AG08396 (cell line): ENCODE results near the gene AGAP1.
A peak's percentile ranks its signal among the peaks of the same experiment; 100 is the strongest.

Experiments used
- DNase-seq: peaks from one replicate; pipeline ENCODE4 v3.0.0; 2012; ENCODE audit warnings: low spot score, mixed read lengths

The AGAP1 gene

DNA sequence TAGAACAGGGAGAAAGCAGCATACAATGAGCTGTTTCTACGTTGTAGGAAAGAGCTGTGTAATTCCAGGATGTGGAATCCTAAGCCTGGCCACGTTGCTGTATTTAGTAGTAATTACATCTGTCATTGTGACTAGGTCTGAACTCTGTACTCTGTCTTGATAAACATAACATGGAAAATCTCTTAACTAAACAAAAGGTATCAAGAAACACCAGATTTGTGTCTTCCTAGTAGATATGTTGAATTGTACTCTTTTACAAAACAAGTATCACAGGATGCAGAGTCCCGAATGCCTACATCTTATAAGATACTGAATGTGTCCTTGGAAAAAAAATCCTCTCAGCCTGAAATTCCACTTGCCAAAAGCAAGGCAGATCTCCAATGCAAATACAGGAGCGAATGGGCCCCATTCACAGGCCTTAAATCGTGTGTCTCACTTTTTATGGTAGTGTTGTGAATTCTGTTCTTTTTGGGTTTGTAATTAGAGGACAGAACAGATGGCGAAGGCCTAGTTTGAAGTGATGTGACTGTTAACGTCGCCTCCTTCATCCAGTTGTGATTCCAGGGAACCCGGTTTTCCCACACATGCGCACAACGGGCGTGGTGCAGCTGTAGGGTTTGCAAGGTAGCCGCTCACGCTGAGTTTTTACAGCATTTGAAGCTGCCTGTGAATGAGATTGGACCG, 427.8 kb downstream of the AGAP1 start:
- DNase-seq = no peak

DNA sequence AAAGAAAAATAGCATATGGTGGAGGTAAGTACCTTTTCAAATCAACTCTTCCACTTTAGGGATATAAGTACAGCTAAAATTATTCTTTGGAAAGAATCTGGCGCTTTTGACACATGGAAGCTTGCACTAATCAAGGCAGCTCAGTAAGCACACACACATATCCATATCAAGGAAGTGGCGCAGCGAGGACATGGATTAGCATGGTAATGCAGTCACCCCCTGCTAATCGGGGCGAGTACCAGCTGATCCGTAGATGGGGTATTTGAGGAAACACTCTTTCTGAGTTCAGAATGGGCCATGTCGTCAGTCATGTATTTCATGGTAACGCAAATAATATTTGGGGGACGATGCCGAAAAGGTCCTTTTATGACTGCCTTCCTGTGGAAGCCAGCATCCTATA, 429.0 kb downstream of the AGAP1 start:
- DNase-seq = no peak

DNA sequence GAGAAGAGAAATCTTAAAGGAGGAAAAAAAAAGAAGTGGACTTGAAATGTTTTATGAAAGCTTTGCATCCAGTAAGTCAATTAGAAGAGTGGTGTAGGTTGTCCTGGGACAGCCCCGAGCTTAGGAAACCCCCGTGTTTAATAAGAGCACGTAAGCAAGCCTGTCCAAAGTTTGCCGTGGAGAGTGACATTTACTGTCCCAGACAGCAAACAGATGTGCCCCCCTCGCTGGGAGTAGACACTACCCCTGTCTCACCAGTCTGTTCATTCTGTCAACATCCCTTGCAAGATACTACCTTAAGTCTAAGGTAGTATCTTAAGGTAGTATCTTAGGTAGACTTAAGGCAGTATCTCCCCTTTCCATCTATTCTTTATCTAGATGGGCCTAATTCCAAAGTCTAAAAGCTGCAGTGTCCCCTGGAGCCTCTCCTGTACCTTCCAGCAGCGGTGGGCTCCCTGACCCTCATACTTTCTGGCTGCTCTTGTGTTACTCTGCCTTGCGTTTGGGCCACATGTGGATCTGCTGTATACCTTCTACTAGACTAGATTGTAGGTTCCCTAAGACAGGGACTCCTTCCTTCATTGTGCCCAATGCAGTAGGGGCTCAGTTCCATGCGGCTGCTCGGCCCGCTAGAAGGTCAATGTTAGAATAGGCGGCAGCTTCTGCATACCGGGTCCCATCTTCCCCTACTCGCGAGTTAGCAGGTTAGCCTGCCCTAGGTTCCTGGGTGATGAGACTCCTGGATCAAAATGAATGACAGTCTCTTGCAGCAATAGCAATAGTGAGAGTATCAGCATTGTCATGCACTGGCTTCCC, 430.2 kb downstream of the AGAP1 start:
- DNase-seq = no peak

DNA sequence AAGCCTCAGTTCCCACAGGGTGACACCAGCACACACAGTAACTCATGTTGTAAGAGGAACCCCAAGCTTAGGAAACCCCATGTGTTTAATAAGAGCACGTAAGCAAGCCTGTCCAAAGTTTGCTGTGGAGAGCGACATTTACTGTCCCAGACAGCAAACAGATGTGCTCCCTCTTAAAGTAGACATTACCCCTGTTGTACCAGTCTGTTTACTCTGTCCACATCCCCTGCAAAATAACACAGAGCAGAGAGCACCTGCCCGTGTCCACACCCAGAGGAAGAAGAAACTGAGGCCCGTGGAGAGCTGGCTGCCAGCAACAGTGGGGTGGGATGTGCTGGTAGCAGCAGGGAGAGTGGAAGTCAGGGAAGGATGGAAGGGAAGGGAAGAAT, 430.8 kb downstream of the AGAP1 start:
- no peak for DNase-seq

DNA sequence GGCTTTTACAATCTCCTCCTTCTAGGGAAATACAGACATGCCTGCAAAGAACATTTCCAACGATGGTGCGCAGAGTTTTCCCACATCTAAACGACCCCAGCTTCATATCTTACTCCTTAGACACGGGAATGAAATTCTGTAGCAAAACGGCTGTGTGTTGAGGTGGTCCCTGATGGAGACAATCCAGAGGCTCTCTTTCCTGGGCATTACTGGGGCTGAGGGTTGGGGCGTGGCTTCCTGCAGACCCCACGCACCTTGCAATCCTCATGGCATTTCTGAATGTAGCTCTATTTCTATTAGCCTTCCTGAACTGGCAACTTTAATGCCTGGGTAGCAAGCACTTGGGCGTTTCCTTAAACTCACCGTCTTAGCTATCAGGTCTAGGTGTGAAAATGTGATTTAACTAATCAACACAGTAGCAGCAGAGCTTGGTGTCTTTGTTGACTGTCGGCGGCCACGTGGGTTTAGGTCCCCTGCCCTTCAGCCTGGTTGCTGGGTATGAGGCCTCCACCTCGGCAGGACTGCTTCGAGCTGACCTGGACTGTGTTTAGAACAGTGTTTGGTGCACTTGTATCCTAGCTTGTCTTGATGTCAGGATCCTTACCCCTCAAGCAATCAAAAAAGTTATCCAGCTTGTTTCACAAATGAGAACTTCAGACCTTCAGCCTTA, 431.5 kb downstream of the AGAP1 start:
- DNase-seq = no peak

DNA sequence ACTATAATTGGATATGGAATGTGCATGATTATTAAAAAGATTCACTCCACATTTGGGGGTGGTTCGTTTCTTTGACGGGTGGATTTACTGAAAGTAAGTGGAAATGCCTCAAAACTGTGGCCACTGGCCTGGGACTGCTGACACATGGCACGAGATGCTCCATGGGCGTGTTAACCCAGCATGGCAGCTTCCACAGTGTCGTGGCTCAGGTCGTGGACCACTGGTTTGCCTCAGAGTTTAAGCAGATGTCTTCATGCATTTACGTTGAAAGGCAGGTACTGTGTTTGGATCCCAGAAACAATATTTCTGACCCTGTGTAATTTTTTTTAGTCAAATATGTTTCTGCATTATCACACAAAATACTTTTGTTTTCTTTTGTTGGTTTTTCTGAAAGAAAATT, 432.4 kb downstream of the AGAP1 start:
- DNase-seq = no peak

DNA sequence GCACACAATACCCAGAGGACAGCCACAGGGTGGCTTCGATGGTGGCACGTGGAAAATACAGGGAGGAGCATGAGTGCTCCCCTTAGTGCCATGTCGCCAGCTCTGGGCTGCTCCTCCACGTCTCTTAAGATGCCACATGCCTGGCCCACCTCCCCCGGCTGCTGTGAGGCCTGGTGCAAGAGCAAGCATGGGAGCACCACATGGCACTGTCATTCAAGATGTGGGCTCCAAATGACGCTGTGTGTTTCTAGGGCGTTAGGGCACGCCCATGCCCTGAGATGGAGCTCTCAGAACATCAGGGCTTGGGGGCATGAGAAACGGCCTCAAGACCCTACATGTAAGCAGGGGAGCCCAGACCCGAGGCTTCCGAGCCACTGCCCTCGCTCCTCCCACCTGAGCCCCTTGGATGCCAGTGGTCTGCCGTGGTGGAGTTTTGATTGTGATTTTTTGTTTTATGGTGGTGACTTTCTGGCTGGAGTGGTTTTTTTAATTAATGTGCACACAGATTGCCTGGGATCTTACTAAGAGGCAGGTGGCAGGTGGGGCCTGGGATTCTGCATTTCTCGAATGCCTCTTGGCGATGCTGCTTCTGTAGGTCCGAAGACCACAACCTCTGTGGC, 435.0 kb downstream of the AGAP1 start:
- DNase-seq = no peak

DNA sequence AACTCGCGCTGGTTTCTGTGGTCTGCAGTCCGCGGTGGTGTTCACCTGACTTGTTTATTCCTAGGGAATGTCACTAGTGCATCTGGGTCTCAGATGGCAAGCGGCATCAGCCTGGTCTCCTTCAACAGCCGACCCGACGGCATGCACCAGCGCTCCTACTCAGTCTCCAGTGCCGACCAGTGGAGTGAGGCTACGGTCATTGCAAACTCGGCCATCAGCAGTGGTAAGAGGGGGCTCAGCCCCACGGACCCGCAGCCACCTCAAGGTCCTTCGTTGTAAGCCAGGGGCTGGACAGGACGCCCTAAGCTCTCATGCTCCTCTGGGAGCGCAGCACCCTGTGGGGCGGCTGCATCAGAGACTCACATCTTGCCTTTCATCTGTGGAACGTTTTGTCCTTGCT, 436.9 kb downstream of the AGAP1 start:
- no peak for DNase-seq

DNA sequence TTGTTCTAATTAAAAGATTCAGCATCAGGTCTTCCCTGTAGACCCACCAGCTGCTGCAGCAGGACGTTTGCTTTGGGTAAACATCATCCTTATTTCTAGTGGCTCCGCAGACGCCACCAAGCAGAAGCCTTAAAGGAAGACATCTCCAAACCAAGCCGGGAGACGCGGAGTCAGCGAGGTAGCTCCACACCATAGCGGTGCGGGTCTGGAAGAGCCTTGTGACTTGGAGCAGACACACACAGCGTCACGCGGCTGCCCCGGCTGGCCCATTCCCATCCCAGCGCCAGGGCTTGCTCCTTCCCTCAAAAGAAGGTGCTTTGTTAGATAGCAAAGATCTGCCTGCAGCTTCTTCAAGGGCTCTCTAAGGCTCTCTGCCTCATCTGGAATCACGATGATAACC, 437.8 kb downstream of the AGAP1 start:
- no peak for DNase-seq

DNA sequence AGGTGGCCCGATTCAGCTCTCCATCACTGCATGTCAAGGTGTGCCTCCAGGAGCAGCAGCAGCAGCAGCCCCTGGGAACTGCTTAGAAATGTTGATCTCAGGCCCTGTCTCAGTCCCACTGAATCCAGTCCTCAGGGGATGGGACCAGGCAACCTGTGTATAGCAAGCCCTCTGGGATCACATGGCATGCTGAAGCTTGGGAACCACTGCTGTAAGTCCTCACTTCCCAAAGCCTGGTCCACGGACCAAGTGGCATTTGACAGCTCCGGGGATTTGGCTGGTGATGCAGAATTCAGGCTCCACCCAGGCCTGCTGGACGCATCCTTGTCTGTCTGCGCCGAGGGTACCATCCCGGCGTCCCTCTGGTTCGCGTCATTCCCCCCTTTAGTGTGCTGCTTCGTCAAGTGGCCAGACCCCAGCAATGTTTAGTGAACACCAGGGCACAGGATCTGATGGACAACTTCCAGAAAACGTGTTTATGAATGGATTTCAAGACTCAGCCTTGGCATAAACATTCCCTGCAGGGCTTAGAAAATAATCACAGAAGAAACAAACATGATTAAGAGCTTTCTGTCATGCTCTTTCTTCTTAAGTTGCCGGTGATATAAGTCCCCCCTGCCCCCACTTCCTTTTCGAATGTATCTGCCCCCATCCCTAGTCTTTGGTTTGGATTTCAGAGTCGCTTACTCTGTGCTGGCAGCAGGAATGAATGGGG, 440.4 kb downstream of the AGAP1 start:
- DNase-seq = peak; percentile 21

DNA sequence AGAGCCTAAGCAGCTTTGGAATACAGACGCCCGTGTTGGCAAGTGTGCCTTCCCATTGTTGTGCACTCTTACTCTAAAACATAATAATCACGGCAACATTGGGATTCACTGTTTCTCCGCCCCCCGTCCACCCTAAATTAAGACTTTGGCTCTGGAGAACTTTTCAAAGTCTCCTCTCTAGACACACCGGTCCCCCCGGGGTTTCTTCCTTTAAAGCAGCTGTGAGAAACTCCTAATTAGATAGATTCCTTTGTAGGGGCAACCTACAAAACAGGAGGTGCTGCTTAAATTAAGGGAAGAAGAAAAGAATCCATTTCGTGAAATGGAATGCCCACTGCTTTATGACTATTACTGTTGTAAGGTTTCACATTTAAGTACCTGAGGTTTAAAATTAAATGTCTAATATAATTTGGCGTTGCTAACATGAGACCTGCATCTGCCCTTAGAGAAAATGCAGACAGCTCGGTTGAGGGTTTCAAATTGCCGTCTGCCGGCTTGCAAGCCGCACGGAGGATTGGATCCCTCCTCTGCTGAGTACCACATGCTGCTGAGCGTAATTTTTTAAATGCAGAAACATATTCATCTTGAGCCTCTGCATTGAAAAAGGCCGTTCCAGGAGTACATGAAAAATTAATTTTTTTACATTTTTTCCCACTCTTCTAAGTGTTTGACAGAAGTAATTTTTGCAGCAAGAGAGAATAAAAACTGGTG, 441.1 kb downstream of the AGAP1 start:
- DNase-seq = no peak

DNA sequence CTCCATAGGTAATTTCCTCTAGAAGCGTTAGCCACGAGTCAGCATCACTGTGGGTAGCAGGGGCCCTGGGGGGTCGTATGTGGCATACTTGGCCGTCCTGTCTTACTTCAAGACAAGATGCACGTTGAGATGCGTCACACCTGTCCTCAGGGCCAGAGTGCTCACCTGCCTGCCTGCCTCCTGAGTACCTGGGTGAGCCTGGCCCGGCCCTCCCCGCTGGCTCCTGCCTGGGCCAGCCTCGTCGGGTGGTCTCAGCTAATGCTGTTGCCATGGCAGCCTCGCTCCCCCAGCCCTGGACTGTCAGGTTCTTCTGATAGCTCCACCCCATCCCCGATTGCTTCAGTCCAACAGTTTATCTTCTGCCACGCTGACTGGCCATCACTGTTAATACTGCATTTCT, 441.9 kb downstream of the AGAP1 start:
- no peak for DNase-seq

DNA sequence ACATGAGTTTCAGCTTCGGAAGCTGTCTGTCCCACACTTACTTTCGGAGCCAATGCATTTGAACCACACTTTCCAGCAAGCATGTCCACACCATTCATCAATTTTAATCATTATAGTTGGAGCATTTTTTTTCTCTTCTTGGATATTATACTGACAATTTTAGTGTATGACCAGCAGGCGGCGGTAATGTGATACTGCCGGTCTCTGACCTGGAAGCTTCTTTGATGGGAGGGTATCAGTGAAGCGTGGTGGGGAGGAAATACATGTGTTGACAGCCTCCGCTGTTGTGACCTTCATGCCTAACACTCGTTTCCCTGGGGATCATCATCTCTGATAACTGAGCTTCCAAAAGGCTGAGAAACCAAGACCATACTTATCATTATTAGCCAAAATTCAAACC, 442.6 kb downstream of the AGAP1 start:
- no peak for DNase-seq

DNA sequence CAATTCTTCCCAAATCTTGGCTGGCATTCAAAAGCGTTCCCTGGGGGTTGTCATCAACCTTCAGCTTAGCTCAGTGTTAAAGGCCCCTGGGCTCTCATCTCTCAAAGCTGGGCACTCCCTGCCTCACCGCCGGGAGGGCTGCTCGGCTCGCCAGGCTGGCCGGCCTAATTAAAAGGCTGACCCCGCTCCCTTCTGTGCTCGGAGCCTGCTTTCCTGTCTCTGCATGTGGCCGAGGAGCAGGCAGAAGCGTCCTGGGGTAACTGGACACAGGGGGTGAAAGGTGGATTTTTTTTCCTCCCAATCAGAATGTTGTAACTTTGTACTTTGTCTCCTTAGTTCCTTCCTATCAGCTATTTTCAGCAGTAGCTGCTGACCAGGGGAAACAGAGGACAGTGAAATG, 443.2 kb downstream of the AGAP1 start:
- DNase-seq = no peak

DNA sequence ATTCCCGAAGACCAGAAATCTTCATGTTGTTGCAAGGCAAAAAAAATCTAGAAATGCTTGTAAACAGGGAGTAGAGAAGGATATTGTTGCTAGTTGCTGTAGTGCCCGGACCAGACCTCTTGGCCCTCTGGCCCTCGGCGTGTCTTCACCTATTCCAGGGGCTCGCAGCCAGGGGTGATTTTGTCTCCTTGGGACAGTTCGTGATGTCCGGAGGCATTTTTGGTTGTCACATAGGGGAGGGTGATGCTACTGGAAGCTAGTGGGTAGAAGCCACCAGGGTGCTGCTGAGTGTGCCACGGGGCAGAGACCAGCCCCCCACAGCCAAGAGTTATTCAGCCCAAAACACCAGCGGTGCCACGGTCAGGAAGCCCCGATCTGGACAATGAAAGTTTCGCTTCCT, 443.7 kb downstream of the AGAP1 start:
- DNase-seq = no peak

DNA sequence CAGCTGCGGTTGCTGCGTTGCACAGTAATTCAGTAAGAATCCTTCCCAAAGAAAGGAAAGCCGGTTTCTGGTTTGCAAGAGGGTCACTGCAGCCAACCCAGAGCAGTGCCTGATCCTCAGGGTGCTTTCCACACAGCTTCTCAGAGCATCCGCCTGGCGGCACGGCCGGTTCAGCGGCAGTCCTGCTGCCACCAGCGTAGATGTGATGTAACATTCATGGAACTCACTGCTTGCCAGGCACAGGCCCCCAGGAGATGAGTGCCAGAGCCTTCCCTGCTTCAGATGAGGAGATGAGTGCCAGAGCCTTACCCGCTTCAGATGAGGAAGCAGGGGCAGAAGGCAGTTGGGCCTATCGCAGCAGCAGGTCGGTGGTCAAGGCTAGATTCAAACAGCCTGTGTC, 444.1 kb downstream of the AGAP1 start:
- no peak for DNase-seq

DNA sequence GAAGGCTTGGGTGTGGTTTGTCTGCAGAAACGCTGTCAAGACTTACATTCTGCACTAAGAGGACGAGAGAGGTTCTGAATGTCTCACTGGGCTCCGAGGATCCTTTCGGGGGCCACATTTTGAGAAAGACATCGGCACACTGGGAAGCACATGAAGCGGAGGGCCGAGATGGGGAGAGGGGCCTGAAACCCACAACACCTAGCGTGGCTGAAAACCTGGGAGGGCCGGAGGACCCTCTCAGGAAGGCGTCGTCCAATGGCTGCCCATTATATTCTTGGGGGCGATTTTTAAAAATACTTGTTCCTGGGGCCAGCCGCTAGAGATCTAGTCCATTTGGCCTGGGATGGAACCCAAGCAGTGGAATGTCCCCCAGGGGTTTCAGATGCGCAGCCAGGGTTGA, 444.8 kb downstream of the AGAP1 start:
- no peak for DNase-seq

DNA sequence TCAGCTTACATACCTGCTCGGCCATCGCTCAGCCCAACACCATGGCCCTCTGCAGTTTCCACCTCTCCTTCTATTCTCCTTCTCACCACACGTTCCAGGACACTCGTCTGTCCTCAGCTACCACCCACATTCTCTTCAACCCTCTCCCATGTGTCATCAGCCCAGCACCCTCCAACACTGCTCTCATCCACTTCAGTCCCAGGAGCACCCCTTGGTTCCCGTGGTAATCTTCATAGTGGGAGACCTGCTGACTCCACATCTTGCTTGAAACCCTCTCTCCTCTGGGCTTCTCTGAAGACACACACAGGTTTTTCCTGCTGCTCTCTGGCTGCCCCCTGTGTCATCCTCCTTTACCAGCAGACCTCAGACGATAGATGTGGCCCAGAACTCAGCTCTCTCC, 445.6 kb downstream of the AGAP1 start:
- no peak for DNase-seq

DNA sequence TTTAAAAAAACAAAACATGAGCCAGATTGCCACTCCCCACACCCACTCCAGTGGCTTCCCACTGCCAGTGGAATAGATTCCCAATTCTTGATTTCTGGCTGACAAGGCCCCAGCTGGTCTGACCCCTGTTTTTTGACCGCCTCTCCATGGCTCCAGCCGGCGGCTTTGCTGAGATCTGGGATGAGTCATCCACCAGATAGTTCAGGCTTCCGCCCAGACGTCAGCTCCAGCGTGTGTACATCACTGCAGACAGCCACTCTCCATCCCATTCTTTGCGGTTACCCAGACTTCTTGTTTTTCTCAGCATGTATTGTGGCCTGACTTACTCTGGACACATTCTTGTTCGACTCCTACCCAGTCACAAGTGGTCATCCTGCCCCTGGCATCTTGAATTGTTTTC, 446.5 kb downstream of the AGAP1 start:
- DNase-seq = peak; percentile 74

DNA sequence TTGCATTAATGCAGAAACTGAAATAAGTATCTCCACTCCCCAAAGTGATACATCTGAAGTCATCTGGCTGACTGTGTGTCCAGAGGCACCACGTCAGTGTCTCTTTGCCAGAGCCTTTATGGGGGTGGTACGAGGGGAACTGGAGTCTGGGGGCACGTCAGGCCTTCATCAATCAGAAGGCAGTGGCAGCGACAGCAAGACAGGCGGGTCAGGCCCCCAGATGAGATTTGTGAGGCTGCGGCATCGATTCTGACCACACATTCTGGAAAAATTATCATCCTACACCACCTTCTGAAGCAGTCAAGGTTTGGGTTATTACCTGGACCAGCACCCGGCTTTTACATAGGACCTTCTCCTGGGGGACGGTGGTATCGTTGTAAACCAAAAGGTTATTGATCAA, 450.7 kb downstream of the AGAP1 start:
- DNase-seq = no peak

DNA sequence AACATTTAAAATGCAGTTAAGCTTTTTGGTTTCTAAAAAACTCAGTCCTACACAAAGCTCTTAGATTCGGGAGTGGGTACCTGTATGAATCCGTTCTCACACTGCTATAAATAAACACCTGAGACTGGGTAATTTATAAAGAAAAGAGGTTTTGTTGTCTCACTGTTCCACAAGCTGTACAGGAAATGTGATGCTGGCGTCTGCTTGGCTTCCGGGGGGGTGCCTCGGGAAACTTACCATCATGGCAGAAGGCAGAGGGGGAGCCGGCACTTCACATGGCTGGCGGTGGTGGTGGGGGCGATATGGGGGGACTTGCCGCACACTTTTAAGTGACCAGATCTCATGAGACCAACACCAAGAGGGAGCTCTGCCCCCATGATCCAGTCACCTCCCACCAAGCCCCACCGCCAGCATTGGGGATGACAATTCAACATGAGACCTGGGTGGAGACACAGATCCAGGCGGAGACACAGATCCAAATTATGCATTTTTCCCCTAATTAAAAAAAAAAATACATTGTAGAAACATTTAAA, 451.8 kb downstream of the AGAP1 start:
- DNase-seq = no peak
